Measurements from ENCODE around the gene PRLHR.

DNA sequence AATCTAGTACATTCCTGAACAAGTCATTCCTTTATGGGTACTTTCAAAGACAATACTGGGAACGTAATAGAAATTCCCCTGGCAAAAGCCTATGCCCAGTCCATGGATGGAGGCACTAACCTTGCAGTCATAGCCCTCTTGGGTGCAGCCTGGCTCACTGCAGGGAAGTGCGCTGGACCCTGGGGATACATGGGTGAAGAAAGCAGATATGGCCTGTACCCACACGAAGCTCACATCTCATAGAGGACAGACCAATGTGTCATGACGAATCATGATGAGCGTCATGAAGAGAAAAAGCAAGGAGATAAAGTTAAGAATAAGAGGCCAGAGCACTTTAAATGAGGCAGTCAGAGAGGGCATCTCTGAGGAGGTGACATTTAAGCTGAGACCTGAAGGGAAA is 11.8 kb downstream of the PRLHR start:
- TF ChIP-seq, protein P1, sequence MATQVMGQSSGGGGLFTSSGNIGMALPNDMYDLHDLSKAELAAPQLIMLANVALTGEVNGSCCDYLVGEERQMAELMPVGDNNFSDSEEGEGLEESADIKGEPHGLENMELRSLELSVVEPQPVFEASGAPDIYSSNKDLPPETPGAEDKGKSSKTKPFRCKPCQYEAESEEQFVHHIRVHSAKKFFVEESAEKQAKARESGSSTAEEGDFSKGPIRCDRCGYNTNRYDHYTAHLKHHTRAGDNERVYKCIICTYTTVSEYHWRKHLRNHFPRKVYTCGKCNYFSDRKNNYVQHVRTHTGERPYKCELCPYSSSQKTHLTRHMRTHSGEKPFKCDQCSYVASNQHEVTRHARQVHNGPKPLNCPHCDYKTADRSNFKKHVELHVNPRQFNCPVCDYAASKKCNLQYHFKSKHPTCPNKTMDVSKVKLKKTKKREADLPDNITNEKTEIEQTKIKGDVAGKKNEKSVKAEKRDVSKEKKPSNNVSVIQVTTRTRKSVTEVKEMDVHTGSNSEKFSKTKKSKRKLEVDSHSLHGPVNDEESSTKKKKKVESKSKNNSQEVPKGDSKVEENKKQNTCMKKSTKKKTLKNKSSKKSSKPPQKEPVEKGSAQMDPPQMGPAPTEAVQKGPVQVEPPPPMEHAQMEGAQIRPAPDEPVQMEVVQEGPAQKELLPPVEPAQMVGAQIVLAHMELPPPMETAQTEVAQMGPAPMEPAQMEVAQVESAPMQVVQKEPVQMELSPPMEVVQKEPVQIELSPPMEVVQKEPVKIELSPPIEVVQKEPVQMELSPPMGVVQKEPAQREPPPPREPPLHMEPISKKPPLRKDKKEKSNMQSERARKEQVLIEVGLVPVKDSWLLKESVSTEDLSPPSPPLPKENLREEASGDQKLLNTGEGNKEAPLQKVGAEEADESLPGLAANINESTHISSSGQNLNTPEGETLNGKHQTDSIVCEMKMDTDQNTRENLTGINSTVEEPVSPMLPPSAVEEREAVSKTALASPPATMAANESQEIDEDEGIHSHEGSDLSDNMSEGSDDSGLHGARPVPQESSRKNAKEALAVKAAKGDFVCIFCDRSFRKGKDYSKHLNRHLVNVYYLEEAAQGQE (IDR thresholded peaks at IDR 0.05; ENCODE audit: low read depth, low read length) = no peak
- TF ChIP-seq NRF1 (IDR thresholded peaks at IDR 0.05; ENCODE audit: low read depth, low read length) (no peak), RFX5 (IDR thresholded peaks at IDR 0.05; ENCODE audit: low read length) (no peak), POLR2AphosphoS5 (IDR thresholded peaks at IDR 0.05; ENCODE audit: low read depth, low read length) (no peak), TCF12 (IDR thresholded peaks at IDR 0.05) (no peak), FOXM1 (IDR thresholded peaks at IDR 0.05; ENCODE audit: low read depth) (no peak), EP300 (IDR thresholded peaks at IDR 0.05; ENCODE audit: borderline replicate concordance in 1 of 2, low read depth in 1 of 2, low read length in 1 of 2) (no peak), GABPA (IDR thresholded peaks at IDR 0.05; ENCODE audit: low read depth) (no peak), FOSL2 (IDR thresholded peaks at IDR 0.05; ENCODE audit: borderline replicate concordance, low read depth) (no peak), TAF1 (IDR thresholded peaks at IDR 0.05; ENCODE audit: borderline replicate concordance, low read depth, low read length) (no peak), YY1 (IDR thresholded peaks at IDR 0.05; ENCODE audit: low read depth) (no peak)
- TF ChIP-seq, protein P2, sequence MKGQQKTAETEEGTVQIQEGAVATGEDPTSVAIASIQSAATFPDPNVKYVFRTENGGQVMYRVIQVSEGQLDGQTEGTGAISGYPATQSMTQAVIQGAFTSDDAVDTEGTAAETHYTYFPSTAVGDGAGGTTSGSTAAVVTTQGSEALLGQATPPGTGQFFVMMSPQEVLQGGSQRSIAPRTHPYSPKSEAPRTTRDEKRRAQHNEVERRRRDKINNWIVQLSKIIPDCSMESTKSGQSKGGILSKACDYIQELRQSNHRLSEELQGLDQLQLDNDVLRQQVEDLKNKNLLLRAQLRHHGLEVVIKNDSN (IDR thresholded peaks at IDR 0.05; ENCODE audit: borderline replicate concordance, low read depth) = no peak
- TF ChIP-seq, protein P3, sequence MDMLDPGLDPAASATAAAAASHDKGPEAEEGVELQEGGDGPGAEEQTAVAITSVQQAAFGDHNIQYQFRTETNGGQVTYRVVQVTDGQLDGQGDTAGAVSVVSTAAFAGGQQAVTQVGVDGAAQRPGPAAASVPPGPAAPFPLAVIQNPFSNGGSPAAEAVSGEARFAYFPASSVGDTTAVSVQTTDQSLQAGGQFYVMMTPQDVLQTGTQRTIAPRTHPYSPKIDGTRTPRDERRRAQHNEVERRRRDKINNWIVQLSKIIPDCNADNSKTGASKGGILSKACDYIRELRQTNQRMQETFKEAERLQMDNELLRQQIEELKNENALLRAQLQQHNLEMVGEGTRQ (IDR thresholded peaks at IDR 0.05; ENCODE audit: borderline replicate concordance, low read depth, low read length) = no peak
- TF ChIP-seq, protein P4, sequence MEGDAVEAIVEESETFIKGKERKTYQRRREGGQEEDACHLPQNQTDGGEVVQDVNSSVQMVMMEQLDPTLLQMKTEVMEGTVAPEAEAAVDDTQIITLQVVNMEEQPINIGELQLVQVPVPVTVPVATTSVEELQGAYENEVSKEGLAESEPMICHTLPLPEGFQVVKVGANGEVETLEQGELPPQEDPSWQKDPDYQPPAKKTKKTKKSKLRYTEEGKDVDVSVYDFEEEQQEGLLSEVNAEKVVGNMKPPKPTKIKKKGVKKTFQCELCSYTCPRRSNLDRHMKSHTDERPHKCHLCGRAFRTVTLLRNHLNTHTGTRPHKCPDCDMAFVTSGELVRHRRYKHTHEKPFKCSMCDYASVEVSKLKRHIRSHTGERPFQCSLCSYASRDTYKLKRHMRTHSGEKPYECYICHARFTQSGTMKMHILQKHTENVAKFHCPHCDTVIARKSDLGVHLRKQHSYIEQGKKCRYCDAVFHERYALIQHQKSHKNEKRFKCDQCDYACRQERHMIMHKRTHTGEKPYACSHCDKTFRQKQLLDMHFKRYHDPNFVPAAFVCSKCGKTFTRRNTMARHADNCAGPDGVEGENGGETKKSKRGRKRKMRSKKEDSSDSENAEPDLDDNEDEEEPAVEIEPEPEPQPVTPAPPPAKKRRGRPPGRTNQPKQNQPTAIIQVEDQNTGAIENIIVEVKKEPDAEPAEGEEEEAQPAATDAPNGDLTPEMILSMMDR (IDR thresholded peaks at IDR 0.05) = no peak
